CD14-positive monocyte (primary cell): ENCODE data around the gene SCNN1B. TPM values are rescaled to one million over a fixed set of nuclear protein-coding genes. Genes with fewer than 3 reads are reported as not detected.
A peak's percentile ranks its signal among the peaks of the same experiment; 100 is the strongest.

Source experiments
- DNase-seq, 3 donors: peaks; one replicate each; pipeline ENCODE4 v3.0.0-alpha.2; 2011 to 2022
- H2AFZ ChIP-seq: 2 replicates; pipeline ENCODE4 v1.6.0; 2012; ENCODE audit warnings: mild to moderate bottlenecking, low read depth, low read length, inconsistent platforms; ENCODE audit not compliant: insufficient read depth, poor library complexity, severe bottlenecking
- H3K27ac ChIP-seq, 2 donors: 1 replicate in 1 of 2; 2 replicates in 1 of 2; pipeline ENCODE4 v1.5.1; 2012 to 2013; ENCODE audit warnings: low read length in 2 of 2, control low read depth in 1 of 2, inconsistent platforms in 1 of 2, low read depth in 1 of 2, mild to moderate bottlenecking in 1 of 2
- H3K27me3 ChIP-seq, 2 donors: one replicate each; pipeline versions ENCODE4 v1.6.0 to v1.6.1; 2011 to 2013; ENCODE audit warnings: low read length in 2 of 2; ENCODE audit not compliant: control insufficient read depth in 2 of 2, insufficient read depth in 2 of 2
- H3K36me3 ChIP-seq, 2 donors: replicated peaks in 1 of 2; 1 replicate in 1 of 2; 2 replicates in 1 of 2; pipeline versions ENCODE4 v1.5.1 to v1.6.1; 2012 to 2013; ENCODE audit warnings: low read length in 2 of 2, control low read depth in 1 of 2, inconsistent platforms in 1 of 2, mild to moderate bottlenecking in 1 of 2; ENCODE audit not compliant: insufficient read depth in 2 of 2, control insufficient read depth in 1 of 2
- H3K4me1 ChIP-seq, 2 donors: 1 replicate in 1 of 2; 2 replicates in 1 of 2; pipeline versions ENCODE4 v1.5.1 to v1.6.1; 2012 to 2013; ENCODE audit warnings: low read length in 2 of 2, control low read depth in 1 of 2, inconsistent platforms in 1 of 2, mild to moderate bottlenecking in 1 of 2, moderate library complexity in 1 of 2; ENCODE audit not compliant: insufficient read depth in 2 of 2, control insufficient read depth in 1 of 2
- H3K4me2 ChIP-seq: replicated peaks from 2 replicates; pipeline ENCODE3; 2012; ENCODE audit warnings: low read length, moderate library complexity, mild to moderate bottlenecking; ENCODE audit not compliant: poor library complexity, severe bottlenecking; ENCODE audit errors: extremely low read depth
- H3K4me3 ChIP-seq, 3 experiments: fragments of 200-600 bp in 1 of 3; sonication (generic) in 1 of 3; replicated peaks in 1 of 3; 1 replicate in 2 of 3; 2 replicates in 1 of 3; pipeline ENCODE4 v1.5.1; 2011 to 2013; ENCODE audit warnings: low read length in 3 of 3, mild to moderate bottlenecking in 3 of 3, control low read depth in 2 of 3, low read depth in 2 of 3, inconsistent platforms in 1 of 3, moderate library complexity in 1 of 3
- H3K79me2 ChIP-seq: 2 replicates; pipeline ENCODE4 v1.6.0; 2012; ENCODE audit warnings: mild to moderate bottlenecking, control low read depth, inconsistent platforms, low read length, moderate library complexity; ENCODE audit not compliant: insufficient read depth
- H3K9ac ChIP-seq: 2 replicates; pipeline ENCODE4 v1.6.0; 2017; ENCODE audit warnings: low read length, mild to moderate bottlenecking; ENCODE audit not compliant: insufficient read depth, poor library complexity, severe bottlenecking
- H3K9me3 ChIP-seq, 2 donors: replicated peaks in 1 of 2; 1 replicate in 1 of 2; 2 replicates in 1 of 2; pipeline versions ENCODE4 v1.5.1 to v1.6.1; 2012 to 2013; ENCODE audit warnings: low read length in 2 of 2, control low read depth in 1 of 2; ENCODE audit not compliant: control insufficient read depth in 1 of 2, insufficient read depth in 1 of 2
- H4K20me1 ChIP-seq: 2 replicates; pipeline ENCODE4 v1.6.0; 2012; ENCODE audit warnings: mild to moderate bottlenecking, low read length, control low read depth, moderate library complexity; ENCODE audit not compliant: insufficient read depth
- H3K27ac Mint-ChIP-seq, 7 donors: one replicate each; pipeline ENCODE4 v1.8.0; 2020; ENCODE audit warnings: mild to moderate bottlenecking in 7 of 7, mixed read lengths in 7 of 7, moderate library complexity in 6 of 7, inconsistent platforms in 2 of 7
- H3K27me3 Mint-ChIP-seq, 3 donors: one replicate each; pipeline ENCODE4 v1.8.0; 2021 to 2022; ENCODE audit warnings: low read depth in 3 of 3, mild to moderate bottlenecking in 3 of 3, mixed read lengths in 3 of 3, moderate library complexity in 3 of 3, inconsistent platforms in 1 of 3
- H3K36me3 Mint-ChIP-seq, 2 donors: one replicate each; pipeline ENCODE4 v1.8.0; 2020; ENCODE audit warnings: mixed read lengths in 2 of 2, inconsistent platforms in 1 of 2, mild to moderate bottlenecking in 1 of 2
- H3K4me1 Mint-ChIP-seq: one replicate; pipeline ENCODE4 v1.8.0; 2020; ENCODE audit warnings: mild to moderate bottlenecking, mixed read lengths
- H3K4me3 Mint-ChIP-seq, 2 donors: one replicate each; pipeline ENCODE4 v1.8.0; 2020; ENCODE audit warnings: mild to moderate bottlenecking in 2 of 2, mixed read lengths in 2 of 2, moderate library complexity in 1 of 2
- H3K9me3 Mint-ChIP-seq, 7 donors: one replicate each; pipeline ENCODE4 v1.8.0; 2020 to 2022; ENCODE audit warnings: mixed read lengths in 7 of 7, mild to moderate bottlenecking in 6 of 7, moderate library complexity in 6 of 7, inconsistent platforms in 2 of 7
- WGBS: methylation state at CpG from one replicate; pipeline ENCODE4 v1.1.5; 2013; ENCODE audit warnings: missing lambda C conversion rate; ENCODE audit not compliant: insufficient coverage; 5-methylcytosine and 5-hydroxymethylcytosine counted together
- intact Hi-C, 2 donors: fragments of 100-400 bp; cut with micrococcal nuclease; formaldehyde crosslinking; loops; one replicate each; pipeline versions ENCODE4 v1.15.0 to v1.15.1; 2023
- polyA plus RNA-seq, 3 donors: library from polyadenylated mRNA; depleted of rRNA in 1 of 3; unstranded in 2 of 3; stranded (reverse) in 1 of 3; fragments of 300-500 nt in 2 of 3; fragments of >200 nt in 1 of 3; fragmentation: Illumina TruSeq in 2 of 3; gene quantifications; 1 replicate in 2 of 3; 2 replicates in 1 of 3; pipeline ENCODE4 v1.2.3, GENCODE V29; 2012 to 2021
- TF ChIP-seq, protein P1 (sequence below): fragments of 200-600 bp; IDR thresholded peaks from one replicate; pipeline ENCODE4 v1.8.0; 2022; ENCODE audit warnings: antibody characterized with exemption, mild to moderate bottlenecking

The SCNN1B gene
- polyA plus RNA-seq, 3 donors = not detected

DNA sequence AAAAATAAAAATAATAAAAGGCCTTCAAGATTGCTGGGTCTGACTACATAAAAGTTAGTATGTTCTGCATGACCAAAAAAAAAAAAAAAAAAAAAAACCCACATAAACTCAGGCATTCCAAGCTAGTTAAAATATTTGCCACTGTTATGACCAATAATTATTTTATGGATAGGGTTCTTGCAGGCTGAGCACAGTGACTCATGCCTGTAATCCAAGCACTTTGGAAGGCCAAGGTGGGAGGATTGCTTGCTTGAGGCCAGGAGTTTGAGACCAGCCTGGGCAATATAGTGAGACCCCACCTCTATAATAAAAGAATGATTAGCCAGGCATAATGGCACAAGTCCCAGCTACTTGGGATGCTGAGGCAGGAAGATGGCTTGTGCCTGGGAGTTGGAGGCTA, 8.1 kb downstream of the SCNN1B start:
- no peaks in the 10 kb centered on the region for H3K79me2 ChIP-seq
- no peak overlapping the region for H3K4me2 ChIP-seq
- Mint-ChIP-seq H3K27ac (peak overlapping the region in 1 of 7 donors; percentile 68), H3K36me3 (no peaks in the 10 kb centered on the region), H3K4me3 (no peak overlapping the region), H3K4me1 (no peaks in the 10 kb centered on the region), H3K27me3 (peaks cover 0 to 17% (median 6%) of the 10 kb centered on the region in 3 donors), H3K9me3 (peaks cover 1 to 10% (median 6%) of the 10 kb centered on the region in 7 donors)
- no peaks in the 10 kb centered on the region for H3K4me1 ChIP-seq
- no peak overlapping the region for H3K4me3 ChIP-seq
- DNase-seq = no peak
- no peak overlapping the region for H3K27ac ChIP-seq
- H3K9ac ChIP-seq = no peak overlapping the region
- intact Hi-C loops = no loop called here
- no peaks in the 10 kb centered on the region for H4K20me1 ChIP-seq
- H3K9me3 ChIP-seq = peaks cover 10 to 13% of the 10 kb centered on the region in 2 donors
- H3K36me3 ChIP-seq = no peaks in the 10 kb centered on the region
- H2AFZ ChIP-seq = no peak overlapping the region
- TF ChIP-seq, protein P1, sequence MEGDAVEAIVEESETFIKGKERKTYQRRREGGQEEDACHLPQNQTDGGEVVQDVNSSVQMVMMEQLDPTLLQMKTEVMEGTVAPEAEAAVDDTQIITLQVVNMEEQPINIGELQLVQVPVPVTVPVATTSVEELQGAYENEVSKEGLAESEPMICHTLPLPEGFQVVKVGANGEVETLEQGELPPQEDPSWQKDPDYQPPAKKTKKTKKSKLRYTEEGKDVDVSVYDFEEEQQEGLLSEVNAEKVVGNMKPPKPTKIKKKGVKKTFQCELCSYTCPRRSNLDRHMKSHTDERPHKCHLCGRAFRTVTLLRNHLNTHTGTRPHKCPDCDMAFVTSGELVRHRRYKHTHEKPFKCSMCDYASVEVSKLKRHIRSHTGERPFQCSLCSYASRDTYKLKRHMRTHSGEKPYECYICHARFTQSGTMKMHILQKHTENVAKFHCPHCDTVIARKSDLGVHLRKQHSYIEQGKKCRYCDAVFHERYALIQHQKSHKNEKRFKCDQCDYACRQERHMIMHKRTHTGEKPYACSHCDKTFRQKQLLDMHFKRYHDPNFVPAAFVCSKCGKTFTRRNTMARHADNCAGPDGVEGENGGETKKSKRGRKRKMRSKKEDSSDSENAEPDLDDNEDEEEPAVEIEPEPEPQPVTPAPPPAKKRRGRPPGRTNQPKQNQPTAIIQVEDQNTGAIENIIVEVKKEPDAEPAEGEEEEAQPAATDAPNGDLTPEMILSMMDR = no peak
- no peaks in the 10 kb centered on the region for H3K27me3 ChIP-seq

DNA sequence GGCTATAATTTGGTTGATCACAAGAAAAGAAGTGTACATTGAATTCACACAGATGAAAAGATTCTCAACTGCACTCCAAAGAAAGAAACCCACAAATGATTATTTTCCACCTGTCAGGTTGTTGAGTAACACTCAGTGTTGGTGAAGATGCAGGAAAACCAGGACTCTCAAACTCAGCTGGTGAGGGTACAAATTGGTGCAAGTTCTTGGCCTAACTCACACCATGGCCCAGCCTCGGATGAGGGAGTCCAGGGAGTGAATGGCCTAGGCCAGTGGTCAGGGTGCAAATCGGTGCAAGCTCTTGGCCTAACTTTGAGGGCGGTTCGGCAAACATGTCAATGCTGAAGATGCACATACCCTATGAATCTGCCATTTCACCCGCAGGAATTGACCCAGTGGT, 8.6 kb downstream of the SCNN1B start:
- no peaks in the 10 kb centered on the region for H3K4me1 Mint-ChIP-seq
- H3K9me3 ChIP-seq = peaks cover 10 to 13% of the 10 kb centered on the region in 2 donors
- no peak overlapping the region for H3K4me2 ChIP-seq
- H3K36me3 Mint-ChIP-seq = no peaks in the 10 kb centered on the region
- no peak overlapping the region for H3K4me3 Mint-ChIP-seq
- no peaks in the 10 kb centered on the region for H4K20me1 ChIP-seq
- H3K27ac ChIP-seq = no peak overlapping the region
- H3K27ac Mint-ChIP-seq = no peak overlapping the region
- H3K9ac ChIP-seq = no peak overlapping the region
- H2AFZ ChIP-seq = no peak overlapping the region
- no peaks in the 10 kb centered on the region for H3K27me3 ChIP-seq
- H3K4me3 ChIP-seq = no peak overlapping the region
- H3K79me2 ChIP-seq = no peaks in the 10 kb centered on the region
- no peak for DNase-seq
- peaks cover 0 to 16% (median 5%) of the 10 kb centered on the region in 3 donors for H3K27me3 Mint-ChIP-seq
- 98% methylated on average over 5 of the region's 5 CpGs for WGBS
- no peaks in the 10 kb centered on the region for H3K36me3 ChIP-seq
- TF ChIP-seq, protein P1 = no peak
- intact Hi-C loops = no loop called here
- no peaks in the 10 kb centered on the region for H3K4me1 ChIP-seq
- H3K9me3 Mint-ChIP-seq = peaks cover 1 to 10% (median 6%) of the 10 kb centered on the region in 7 donors
